ENCODE data around the gene TMEM59L.

Gene TMEM59L

GRCh38 chr19:18639706-18640243, 27.1 kb downstream of the TMEM59L start:
- DNase-seq = no peak

GRCh38 chr19:18644196-18645034, 31.7 kb downstream of the TMEM59L start:
- DNase-seq = no peak

GRCh38 chr19:18645035-18645511, 32.4 kb downstream of the TMEM59L start:
- no peak for DNase-seq

- DNase-seq = no peak
Measured at GRCh38 chr19:18646535-18647370, 34.1 kb downstream of the TMEM59L start.

- no peak for DNase-seq
Measured at GRCh38 chr19:18647371-18647767, 34.7 kb downstream of the TMEM59L start.

GRCh38 chr19:18647807-18648206, 35.1 kb downstream of the TMEM59L start:
- no peak for DNase-seq

- DNase-seq = no peak
Measured at GRCh38 chr19:18648973-18649315, 36.3 kb downstream of the TMEM59L start.

GRCh38 chr19:18649371-18650020, 36.8 kb downstream of the TMEM59L start:
- no peak for DNase-seq

- no peak for DNase-seq
Measured at GRCh38 chr19:18650021-18650390, 37.3 kb downstream of the TMEM59L start.

- DNase-seq = no peak
Measured at GRCh38 chr19:18650468-18651041, 37.9 kb downstream of the TMEM59L start.

GRCh38 chr19:18651300-18651699, 38.6 kb downstream of the TMEM59L start:
- no peak for DNase-seq

- DNase-seq = no peak
Measured at GRCh38 chr19:18651733-18652132, 39.1 kb downstream of the TMEM59L start.

- DNase-seq = no peak
Measured at GRCh38 chr19:18653853-18654252, 41.2 kb downstream of the TMEM59L start.

GRCh38 chr19:18654469-18654868, 41.8 kb downstream of the TMEM59L start:
- DNase-seq = no peak

- no peak for DNase-seq
Measured at GRCh38 chr19:18655173-18655844, 42.6 kb downstream of the TMEM59L start.

GRCh38 chr19:18656337-18657086, 43.8 kb downstream of the TMEM59L start:
- no peak for DNase-seq

- no peak for DNase-seq
Measured at GRCh38 chr19:18657590-18658365, 45.1 kb downstream of the TMEM59L start.

GRCh38 chr19:18658366-18658855, 45.7 kb downstream of the TMEM59L start:
- DNase-seq = no peak

GRCh38 chr19:18659281-18660050, 46.8 kb downstream of the TMEM59L start:
- DNase-seq = no peak

Data from activated gamma-delta T cell treated with Interleukin-2 at 50 U/mL for 16 hours (primary cell).